ENCODE measurements around the gene TMPRSS3.

DNA sequence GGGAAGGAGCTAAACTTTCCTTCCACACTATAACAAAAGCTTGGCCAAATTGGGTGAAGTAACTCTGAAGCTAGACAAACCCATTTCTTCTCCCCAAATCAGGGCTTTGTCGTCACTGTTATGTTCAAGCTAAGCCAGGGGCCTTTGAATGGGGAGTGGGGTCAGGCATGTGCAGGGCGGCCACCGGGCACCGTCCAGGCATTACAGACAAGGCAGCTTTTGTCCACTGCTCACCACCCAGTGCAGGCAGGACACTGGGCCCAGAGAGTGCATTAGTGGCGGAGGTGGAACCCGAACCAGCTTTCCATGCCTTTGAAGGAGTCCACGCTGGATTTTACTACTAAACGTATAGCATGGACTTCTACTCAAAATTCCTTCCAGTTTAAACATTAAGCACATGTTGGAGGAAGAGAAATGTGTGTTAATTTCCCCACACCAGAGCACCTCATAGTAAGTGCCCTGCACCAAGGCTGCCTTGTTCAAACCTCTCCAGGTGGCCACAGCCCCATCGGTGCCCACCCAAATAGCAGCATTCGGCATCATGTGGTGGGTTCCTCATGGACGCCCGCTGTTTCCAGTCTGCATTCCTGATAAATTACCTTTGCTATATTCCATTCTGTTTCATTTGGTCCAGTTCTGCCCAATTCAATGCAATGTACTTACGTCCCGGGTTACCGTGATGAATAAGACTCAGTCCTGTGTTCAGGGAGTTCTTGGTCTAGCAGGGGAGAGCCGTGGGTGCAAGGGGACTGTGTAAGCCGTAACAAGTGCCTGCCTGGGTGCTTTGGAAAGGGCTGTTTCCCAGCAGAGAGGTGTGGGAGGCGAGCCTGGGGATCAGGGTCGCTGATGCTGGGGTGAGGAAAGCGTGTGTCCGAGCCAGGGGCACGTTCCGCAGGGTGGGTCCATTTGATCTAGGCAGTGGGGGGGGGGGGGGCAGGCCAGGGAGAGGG is 9.5 kb upstream of the TMPRSS3 start:
- TF ChIP-seq POLR2A (IDR thresholded peaks at IDR 0.05; ENCODE audit: low read length) (no peak), GATA1 (IDR thresholded peaks at IDR 0.05; ENCODE audit: low read depth, low read length) (no peak)

Measured in erythroblast (primary cell).